GF-D8 (cell line): Measurements from ENCODE around the gene RIN2.

Experiments
- DNase-seq: peaks from one replicate; lab custom pipeline; 2025; lab: John Stamatoyannopoulos, UW

The RIN2 gene, protein sequence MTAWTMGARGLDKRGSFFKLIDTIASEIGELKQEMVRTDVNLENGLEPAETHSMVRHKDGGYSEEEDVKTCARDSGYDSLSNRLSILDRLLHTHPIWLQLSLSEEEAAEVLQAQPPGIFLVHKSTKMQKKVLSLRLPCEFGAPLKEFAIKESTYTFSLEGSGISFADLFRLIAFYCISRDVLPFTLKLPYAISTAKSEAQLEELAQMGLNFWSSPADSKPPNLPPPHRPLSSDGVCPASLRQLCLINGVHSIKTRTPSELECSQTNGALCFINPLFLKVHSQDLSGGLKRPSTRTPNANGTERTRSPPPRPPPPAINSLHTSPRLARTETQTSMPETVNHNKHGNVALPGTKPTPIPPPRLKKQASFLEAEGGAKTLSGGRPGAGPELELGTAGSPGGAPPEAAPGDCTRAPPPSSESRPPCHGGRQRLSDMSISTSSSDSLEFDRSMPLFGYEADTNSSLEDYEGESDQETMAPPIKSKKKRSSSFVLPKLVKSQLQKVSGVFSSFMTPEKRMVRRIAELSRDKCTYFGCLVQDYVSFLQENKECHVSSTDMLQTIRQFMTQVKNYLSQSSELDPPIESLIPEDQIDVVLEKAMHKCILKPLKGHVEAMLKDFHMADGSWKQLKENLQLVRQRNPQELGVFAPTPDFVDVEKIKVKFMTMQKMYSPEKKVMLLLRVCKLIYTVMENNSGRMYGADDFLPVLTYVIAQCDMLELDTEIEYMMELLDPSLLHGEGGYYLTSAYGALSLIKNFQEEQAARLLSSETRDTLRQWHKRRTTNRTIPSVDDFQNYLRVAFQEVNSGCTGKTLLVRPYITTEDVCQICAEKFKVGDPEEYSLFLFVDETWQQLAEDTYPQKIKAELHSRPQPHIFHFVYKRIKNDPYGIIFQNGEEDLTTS

GRCh38 chr20:19758133-19758500 is at the start of gene RIN2:
TSS of gene RIN2 (plus strand) at chr20:19758258. CDS start at chr20:19889602, 131,344 bp downstream.
- DNase-seq, result no peak

GRCh38 chr20:19709635-19710335 is 48.3 kb upstream of the RIN2 start:
- no peak for DNase-seq

GRCh38 chr20:19710336-19711120 is 47.5 kb upstream of the RIN2 start:
- DNase-seq, result no peak

GRCh38 chr20:19711126-19711525 is 46.9 kb upstream of the RIN2 start:
- no peak for DNase-seq

GRCh38 chr20:19712721-19713260 is 45.3 kb upstream of the RIN2 start:
- no peak for DNase-seq

DNA sequence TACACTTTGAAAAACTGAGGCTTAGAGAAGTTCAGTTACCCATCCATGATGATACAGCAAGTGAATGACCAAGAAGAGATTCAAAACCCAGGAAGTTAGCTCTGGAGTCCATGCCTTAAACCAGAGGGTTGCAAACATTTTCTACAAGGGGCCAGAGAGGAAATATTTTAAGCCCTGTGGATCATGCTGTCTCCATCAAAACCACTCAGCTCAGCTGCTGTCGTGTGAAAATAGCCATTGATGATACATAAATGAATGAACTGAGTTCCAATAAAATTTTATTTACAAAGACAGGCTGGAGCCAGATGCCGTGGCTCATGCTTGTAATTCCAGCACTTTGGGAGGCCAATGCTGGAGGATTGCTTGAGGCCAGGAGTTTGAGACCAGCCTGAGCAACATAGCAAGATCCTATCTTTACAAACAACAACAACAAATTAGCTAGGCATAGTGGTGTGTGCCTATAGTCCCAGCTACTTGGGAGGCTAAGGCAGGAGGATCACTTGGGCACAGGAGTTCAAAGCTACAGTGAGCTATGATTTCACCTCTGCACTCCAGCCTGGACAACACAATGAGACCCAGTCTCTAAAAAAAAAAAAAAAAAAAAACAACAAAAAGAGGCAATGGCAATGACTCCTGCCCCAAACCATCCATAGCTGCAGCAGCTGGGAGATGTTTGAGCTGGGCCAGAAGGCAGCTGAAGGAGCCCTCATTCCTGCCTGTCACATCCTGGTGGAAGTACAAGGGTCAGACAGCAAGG is 44.1 kb upstream of the RIN2 start:
- DNase-seq, result no peak

DNA sequence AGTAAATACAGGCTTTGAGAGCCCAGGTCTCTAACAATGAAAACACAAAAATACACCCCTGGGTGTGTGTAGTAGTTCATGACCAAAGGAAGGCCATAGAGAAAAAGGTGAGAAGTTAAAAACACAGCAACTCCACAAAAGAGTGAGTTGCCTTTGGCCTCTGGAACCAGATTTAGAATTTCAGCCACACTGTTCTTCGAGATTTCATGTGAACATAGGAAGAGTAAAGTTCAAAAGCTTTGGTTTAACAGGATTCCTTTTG is 43.5 kb upstream of the RIN2 start:
- DNase-seq, result no peak

- DNase-seq, result no peak
These were observed 42.1 kb upstream of the RIN2 start for GRCh38 chr20:19715986-19716385.

DNA sequence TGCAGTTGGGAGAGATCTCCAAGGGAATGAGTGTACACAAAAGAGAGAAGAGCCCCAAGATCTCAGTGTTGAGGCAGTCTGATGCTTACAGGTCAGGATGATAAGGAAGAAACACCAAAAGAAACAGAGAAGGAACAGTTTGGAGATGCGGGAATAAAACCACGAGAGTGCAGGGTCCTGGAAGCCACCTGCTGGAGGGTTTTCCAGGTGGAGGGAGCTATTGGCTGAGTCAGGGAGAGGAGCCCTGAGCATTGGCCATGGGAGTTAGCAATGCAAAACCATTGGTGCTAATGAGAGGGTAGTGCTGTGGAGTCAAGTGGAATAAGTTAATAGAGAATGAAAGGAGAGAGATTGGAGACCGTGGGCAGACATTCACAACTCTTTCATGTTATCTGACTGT is 39.2 kb upstream of the RIN2 start:
- DNase-seq, result no peak

DNA sequence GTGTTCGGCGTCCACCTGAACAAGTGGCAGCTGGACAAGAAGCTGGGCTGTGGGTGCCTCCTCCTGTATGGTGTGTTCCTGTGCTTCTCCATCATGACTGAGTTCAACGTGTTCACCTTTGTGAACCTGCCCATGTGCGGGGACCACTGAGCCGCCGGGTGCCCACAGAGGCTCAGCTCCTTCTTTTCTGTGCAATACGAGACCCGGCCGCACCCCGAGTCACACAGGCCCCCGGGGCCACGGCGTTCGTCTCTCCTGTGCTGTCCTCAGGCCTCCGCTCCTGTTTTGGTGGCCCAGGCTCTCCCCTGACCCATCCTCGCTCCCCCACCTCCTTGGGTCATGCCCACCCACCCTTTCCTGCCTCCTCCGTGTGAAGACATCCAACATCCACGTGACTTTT is 37.1 kb upstream of the RIN2 start:
- DNase-seq, result no peak

GRCh38 chr20:19723051-19723450 is 35.0 kb upstream of the RIN2 start:
- DNase-seq, result no peak

DNA sequence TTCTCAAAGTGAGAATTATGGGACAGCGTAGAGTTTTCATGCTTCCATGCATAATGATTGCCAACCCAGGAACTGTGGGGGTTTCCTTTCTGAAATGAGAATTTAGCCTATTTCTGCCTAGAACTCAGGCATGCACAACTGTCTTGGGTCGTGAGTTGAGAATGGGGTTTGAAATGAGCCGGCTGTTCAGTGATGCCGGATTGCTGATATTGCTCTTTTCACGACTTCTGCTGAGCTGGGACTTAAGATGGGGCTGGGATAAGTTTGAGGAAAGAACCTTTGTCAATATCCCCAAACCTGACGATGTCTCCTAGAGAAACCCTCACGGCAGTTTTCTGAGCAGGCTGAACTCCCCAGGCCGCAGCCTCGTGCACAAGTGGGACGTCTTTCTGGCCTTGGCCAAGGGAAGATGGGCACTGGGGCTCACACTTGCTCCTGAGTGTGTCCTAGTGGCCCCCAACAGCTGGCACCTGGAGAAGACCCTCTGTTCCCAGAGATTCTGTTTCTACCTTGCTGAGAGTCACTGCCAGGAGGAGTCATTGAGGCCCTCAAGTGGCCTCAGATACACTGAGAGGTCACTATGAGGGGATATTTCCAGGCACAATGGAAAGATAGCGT is 34.1 kb upstream of the RIN2 start:
- no peak for DNase-seq

GRCh38 chr20:19725373-19725772 is 32.7 kb upstream of the RIN2 start:
- no peak for DNase-seq

DNA sequence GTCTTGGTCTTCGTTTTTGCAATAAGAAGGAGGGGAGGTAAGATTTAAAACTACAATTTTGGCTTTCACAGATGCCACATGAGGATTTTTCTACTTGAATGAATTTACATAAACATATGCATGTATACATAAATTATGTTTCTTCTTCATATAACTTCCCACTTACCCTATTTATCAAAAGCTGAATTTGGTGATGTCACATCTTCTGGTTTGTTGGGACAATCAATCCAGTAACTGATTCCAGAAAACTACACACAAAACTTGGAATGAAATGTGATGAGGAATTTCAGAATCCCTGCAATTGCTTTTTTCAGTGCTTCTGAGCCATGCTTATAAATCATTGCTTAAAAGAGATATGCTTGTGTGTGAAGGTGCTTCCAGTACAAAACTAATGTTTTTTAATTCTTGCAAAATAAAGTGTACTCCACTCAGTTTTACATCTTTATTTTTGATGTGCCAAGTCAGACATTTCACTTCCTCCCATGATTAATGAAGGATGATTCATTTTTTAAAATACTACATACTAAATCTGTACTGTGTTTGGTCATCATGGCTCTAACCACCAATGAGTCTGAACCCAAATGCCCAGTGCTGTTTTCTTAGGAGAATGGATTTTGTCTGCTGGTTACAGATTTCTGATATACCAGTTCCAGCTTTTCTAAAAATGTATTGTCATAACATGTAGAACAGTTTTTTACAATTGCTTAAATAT is 32.1 kb upstream of the RIN2 start:
- no peak for DNase-seq

- no peak for DNase-seq
These were observed 30.7 kb upstream of the RIN2 start for GRCh38 chr20:19727251-19727847.

GRCh38 chr20:19729672-19730071 is 28.4 kb upstream of the RIN2 start:
- no peak for DNase-seq

DNA sequence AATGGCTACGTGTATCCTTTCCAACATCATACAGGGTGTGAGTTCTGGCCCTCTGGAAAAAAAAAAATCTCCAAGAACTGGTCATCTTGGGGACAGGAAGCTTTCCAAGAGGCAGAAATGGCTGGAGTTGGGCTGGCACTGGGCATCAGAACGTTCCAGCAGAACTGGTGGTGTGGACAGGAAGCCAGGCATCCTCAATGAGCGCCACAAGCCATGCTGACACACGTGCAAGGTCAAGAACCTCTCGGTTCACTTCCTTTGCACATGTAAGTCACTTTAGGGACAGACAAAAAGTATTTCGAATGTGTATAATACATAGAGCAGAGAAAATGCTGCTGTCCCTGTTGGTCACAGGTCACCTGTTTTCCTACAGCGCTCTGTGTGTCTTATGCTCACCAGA is 27.4 kb upstream of the RIN2 start:
- DNase-seq, result no peak

DNA sequence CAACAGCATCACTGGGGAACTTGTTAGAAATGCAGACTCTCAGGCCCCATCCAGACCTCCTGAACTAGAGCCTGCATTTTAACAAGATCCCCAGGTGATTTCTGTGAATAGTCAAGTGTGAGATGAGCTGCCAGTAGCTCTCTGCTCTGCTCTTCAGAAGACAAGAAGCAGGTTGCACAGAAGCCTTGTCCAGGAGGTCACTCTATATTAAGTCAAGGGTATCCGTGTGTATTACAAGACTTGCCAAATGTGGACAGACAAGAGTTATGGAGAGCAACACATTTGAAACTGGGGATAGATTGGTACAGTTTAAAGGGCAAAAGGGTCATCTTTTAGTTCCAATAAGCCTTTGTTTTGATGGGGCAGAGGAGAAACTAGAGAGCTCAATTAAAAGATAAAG is 23.2 kb upstream of the RIN2 start:
- DNase-seq, result no peak

GRCh38 chr20:19735446-19735845 is 22.6 kb upstream of the RIN2 start:
- no peak for DNase-seq

DNA sequence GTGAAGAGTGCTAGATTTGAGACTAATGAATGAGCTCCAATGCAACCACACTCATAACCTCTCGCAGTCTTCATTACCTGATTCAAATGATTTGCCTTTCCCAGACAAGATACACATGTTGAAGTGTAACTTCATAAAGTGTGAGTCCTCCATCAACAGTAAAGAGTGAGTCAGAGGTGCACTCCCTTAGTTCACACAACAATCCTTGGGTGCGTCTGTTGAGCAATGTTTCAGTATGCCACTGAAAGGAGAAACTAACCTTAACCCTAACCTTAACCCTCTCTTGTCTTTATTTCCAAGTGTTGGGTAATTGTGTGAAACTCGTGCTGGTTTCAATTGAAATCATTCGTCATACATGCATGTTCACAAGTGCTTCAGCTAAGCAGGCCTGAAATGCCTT is 21.0 kb upstream of the RIN2 start:
- no peak for DNase-seq
